NCI-H1105 treated with DMSO at 0.1 percent for 48 hours (cell line): ENCODE measurements around the gene KATNA1.
A peak's percentile ranks its signal among the peaks of the same experiment; 100 is the strongest.

ENCODE experiments used
- DNase-seq: peaks from one replicate; lab custom pipeline; 2025; lab: John Stamatoyannopoulos, UW

The KATNA1 gene

GRCh38 chr6:149608381-149608982 is 40.0 kb downstream of the KATNA1 start:
- no peak for DNase-seq

- DNase-seq, result no peak
These were observed 48.0 kb downstream of the KATNA1 start for GRCh38 chr6:149600508-149600907.

- DNase-seq, result no peak
These were observed 55.1 kb downstream of the KATNA1 start for GRCh38 chr6:149593408-149593807.

- no peak for DNase-seq
These were observed 55.5 kb downstream of the KATNA1 start for GRCh38 chr6:149592983-149593382.

GRCh38 chr6:149586149-149586548 is 62.4 kb downstream of the KATNA1 start:
- no peak for DNase-seq

GRCh38 chr6:149581349-149581748 is 67.2 kb downstream of the KATNA1 start:
- DNase-seq, result no peak

- no peak for DNase-seq
These were observed 67.6 kb downstream of the KATNA1 start for GRCh38 chr6:149580880-149581279.

- no peak for DNase-seq
These were observed 80.4 kb downstream of the KATNA1 start for GRCh38 chr6:149567945-149568585.

GRCh38 chr6:149567194-149567586 is 81.3 kb downstream of the KATNA1 start:
- DNase-seq, result no peak

GRCh38 chr6:149566410-149567193 is 81.9 kb downstream of the KATNA1 start:
- DNase-seq, result peak; percentile 72

- DNase-seq, result peak; percentile 89
These were observed 82.7 kb downstream of the KATNA1 start, which contains the start of gene GINM1 for GRCh38 chr6:149565527-149566409. GINM1 (plus strand) TSS chr6:149566375; CDS start chr6:149566415, 40 bp downstream.

- DNase-seq, result no peak
These were observed 84.6 kb downstream of the KATNA1 start for GRCh38 chr6:149563928-149564325.

- DNase-seq, result no peak
These were observed 85.1 kb downstream of the KATNA1 start for GRCh38 chr6:149563203-149563927.

GRCh38 chr6:149560736-149561135 is 87.8 kb downstream of the KATNA1 start:
- DNase-seq, result peak; percentile 11

- DNase-seq, result no peak
These were observed 89.1 kb downstream of the KATNA1 start for GRCh38 chr6:149559389-149559788.

GRCh38 chr6:149558029-149558428 is 90.5 kb downstream of the KATNA1 start:
- DNase-seq, result no peak

GRCh38 chr6:149551920-149552319 is 96.6 kb downstream of the KATNA1 start:
- no peak for DNase-seq

- DNase-seq, result peak; percentile 92
These were observed 102.6 kb downstream of the KATNA1 start, which contains the start of gene PPIL4 for GRCh38 chr6:149545754-149546471. PPIL4 (minus strand) TSS chr6:149546043; CDS start chr6:149546005, 38 bp downstream.

- peak; percentile 27 for DNase-seq
These were observed 103.2 kb downstream of the KATNA1 start for GRCh38 chr6:149545258-149545753.
